Hematopoietic multipotent progenitor cell treated with erythropoietin and hydrocortisone succinate and interleukin-3 and kit ligand, for 6 days (in vitro differentiated cells): ENCODE measurements around the gene SIN3A.
"Not testable (repeated sequence)": the region's sequence is repeated elsewhere in the genome, so short reads cannot be mapped to it uniquely, and the experiment has no call there.

Experiments used
- DNase-seq: peaks from one replicate; pipeline ENCODE4 v3.0.0-alpha.2; 2015

Gene SIN3A

GRCh38 chr15:75450307-75451201, 936 bp downstream of the SIN3A start:
- DNase-seq = peak; percentile 99

DNA sequence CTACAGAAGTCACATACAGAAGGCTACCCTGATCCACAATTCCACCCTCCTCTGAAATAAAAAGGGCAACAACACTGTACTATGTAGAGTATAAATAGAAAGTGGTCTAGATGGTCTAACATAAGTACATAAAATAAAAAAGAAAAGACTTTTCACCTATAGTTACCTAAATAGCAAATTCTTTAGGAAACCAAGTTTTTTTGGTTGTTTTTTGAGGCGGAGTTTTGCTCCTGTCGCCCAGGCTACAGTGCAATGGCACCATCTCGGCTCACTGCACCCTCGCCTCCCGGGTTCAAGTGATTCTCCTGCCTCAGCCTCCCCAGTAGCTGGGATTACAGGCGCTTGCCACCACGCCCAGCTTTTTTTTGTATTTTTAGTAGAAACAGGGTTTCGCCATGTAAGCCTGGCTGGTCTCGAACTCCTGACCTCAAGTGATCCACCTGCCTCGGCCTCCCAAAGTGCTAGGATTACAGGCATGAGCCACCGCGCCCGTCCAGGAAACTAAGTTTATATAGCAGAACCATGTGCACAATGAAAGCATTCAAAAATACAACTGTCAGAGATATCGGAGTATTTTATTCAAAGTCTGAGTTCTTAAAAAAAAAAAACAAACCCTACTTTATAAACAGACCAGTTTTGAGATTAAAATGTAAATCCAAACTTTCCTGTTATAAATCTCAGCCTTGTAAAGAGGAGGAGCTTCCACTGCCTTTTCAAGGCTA, 1.7 kb downstream of the SIN3A start:
- no peak for DNase-seq

DNA sequence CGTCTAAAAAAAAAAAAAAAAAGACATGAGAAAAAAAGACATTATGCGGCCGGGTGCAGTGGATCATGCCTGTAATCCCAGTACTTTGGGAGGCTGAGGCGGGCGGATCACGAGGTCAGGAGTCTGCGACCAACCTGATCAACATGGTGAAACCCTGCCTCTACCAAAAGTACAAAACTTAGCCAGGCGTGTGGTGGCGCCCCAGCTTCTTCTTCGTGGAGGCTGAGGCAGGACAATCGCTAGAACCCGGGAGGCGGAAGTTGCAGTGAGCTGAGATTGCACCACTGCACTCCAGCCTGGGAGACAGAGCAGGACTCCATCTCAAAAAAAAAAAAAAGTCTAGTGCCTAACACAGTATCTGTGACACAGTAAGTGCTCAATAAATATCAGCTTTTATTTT, 3.3 kb downstream of the SIN3A start:
- not testable (repeated sequence) for DNase-seq

- no peak for DNase-seq
These were observed 5.3 kb downstream of the SIN3A start for GRCh38 chr15:75446151-75446550.

GRCh38 chr15:75445324-75445723, 6.2 kb downstream of the SIN3A start:
- DNase-seq = not testable (repeated sequence)

DNA sequence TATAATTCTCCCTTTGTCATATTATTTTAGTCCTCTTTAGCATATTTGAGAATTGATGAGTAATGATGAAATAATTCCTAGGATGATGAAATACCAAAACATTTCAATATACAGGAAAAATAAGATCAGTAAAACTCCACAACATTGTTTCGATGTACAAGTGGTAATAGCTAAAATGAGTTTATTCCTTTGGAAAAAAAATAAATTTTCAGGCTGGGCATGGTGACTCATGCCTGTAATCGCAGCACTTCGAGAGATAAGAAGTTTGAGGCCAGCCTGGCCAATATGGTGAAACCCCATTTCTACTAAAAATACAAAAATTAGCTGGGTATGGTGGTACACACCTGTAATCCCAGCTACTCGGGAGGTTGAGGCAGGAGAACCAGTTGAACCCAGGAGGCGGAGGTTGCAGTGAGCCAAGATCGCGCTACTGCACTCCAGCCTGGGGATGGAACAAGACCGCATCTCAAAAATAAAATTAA, 7.5 kb downstream of the SIN3A start:
- DNase-seq = peak; percentile 47

DNA sequence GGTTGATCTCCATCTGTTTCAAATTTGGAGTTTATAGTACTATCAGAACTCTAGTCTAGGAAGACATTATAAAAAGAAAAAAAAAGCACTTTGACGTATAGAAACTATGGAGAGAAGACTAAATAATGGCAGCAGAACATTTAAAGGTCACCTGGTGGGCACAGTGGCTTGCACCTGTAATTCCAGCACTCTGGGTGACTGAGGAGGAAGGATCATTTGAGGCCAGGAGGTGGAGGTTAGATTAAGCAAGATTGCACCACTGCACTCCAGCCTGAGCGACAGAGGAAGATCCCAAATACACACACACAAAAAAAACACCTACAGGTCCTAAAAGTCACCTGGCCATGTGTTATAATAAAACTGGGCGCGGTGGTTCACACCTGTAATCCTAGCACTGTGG, 13.8 kb downstream of the SIN3A start:
- no peak for DNase-seq

GRCh38 chr15:75436881-75437280, 14.6 kb downstream of the SIN3A start:
- DNase-seq = no peak

DNA sequence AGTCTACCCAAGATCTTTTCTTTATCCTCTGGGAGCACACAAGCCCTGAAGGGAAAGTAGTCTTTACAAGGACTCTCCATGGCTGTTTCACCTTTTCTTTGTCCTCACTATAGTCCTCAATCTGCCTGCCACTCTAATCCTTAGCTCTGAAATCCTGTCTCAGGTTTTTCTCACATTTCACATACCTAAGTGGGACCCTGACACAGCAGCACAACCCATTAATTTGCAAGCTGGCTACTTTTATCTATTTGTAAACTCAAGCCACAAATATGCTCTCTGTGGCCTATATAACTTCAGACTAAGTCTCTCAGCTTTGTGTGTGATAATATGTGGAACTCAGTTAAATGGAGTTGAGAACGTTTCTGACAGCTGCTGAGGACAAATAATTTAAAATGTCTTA, 19.8 kb downstream of the SIN3A start:
- DNase-seq = no peak

DNA sequence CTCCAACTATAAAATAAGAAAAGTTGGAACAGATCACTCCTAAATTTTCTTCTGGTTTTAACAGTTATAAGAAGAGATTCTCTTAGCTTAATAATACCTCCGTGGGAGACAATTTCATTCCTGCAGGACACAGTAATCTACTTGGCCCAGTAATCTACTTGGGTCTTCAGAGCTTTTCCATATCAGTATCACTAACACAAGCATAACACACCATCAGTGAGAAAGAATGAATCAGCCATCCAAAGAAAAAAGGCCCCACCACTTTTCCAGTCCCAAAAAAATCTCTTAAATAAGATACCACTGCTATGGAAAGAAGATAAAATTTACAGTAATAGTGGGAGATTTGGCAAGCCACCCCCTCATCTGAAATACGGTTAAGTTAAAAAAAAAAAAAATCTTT, 20.2 kb downstream of the SIN3A start:
- no peak for DNase-seq

- DNase-seq = no peak
These were observed 21.2 kb downstream of the SIN3A start for GRCh38 chr15:75430259-75430658.

DNA sequence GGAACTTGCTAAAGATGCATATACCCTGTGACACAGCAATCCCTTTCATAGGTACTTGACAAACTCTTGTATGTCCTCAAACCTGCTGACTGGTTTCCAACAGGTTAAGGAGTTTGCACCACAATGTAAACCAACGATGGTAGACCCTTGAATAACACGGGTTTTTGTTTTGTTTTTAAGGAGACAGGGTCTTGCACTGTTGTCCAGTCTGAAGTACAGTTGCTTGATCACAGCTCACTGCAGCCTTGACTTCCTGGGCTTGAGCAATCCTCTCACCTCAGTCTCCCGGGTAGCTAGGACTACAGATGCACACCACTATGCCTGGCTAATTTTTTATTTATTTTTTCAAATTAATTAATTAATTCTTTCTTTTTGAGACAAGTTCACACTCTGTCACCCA, 23.3 kb downstream of the SIN3A start:
- no peak for DNase-seq

- DNase-seq = no peak
These were observed 25.5 kb downstream of the SIN3A start for GRCh38 chr15:75425966-75426500.

DNA sequence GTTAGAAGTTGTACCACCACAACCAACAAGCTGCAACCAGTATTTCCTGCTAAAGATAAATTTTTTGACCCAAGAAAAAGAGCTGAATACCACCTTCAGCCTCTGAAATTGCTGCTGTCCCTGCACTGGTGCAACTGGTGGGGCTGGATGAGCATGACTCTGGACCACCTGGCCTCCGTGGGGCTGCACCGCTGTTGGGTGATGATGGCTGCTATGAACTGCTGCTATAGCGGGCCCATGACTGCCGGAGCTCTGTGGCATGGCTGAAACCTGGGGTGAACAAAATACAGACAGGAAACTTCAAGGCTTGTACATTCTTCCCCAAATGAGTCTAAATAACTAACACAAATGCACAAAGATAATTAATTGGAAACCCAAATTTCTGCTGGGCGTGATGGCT, 28.9 kb downstream of the SIN3A start:
- no peak for DNase-seq

DNA sequence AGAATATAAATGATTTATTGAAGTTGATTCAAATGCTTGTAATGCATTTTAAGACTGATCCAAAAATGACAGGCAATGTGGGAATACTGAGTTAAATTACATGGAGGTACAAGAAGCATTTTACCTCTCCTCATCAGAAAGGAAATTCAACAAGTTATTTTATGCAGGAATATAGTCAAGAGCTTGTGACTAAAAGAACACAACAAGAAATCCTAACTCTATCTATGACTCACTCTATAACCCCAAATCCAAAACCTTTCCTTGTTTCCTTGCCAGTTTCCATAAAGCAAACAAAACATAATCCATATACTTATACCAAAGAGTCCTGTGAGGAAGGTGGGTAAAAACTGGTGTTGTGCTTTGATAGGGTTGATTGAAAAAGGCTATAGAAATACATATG, 30.8 kb downstream of the SIN3A start:
- no peak for DNase-seq

DNA sequence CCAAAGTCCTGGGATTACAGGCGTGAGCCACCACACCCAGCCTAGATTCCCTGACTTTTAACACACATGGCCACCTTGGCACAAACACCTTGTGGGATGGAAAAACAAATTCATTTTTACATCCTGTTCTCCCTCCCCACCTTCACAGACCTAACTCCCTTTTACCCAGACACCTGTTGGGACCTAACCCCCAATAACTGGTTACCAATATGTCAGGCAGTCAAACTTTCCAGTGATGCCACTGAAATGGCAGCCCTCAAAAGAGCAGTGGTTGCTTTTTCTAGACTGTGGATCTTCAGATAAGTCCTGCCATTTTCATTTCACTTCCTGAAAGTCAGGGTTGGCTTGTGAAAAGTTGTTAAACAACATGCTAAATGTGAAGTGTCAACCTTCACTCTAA, 34.9 kb downstream of the SIN3A start:
- peak; percentile 7 for DNase-seq

DNA sequence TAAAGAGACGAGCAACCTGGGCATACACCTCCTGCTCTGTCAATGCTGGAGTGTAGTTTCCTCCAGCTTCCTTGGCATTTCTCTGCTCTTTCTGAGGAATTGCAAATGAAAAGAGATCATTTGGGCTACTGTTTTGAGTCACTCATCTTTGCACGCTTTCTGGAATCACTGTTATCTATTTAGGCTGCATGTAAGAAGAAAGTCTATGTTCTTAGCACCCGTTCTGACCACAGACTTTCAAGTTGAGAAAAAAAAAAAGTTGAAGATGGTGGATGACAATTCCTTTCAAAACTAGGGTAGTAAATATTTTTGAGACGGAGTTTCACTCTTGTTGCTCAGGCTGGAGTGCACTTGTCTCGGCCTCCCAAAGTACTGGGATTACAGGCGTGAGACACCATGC, 41.3 kb downstream of the SIN3A start:
- no peak for DNase-seq

DNA sequence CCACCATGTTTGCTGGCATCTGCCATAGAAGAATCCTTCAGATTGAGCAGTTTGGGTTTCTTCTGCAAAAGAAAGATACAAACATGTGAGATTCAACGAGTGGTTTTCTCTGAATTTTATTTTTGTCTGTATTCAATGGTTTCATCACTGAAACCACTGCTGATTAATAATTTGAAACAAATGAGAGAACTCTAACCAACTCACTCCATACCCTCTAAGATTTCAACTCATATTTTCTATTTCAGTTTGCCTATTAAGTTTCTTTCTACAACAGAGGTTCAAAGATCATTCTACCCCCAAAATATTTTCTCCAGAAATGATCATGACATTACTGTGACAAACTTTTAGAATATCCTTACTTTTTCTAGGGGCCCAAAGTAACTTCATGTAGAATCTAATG, 44.4 kb downstream of the SIN3A start:
- DNase-seq = no peak

DNA sequence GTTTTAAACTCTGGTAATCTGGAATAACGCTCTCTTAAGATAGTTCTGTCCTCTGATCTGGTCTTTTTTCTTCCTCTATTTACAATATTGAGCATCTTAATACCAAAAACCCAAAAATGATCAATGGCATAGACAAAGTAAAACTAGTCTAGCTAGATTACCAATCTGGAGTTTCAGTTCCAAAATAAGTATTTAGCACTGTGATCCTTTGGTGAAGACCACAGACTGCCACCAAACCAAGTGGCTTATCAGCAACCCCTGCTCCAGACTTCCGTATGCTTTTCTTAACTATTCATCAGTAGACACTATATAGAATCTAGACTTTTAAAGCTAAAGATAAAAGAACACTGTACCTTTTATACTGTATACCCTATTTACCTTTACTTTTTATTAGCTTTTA, 47.6 kb downstream of the SIN3A start:
- DNase-seq = no peak

DNA sequence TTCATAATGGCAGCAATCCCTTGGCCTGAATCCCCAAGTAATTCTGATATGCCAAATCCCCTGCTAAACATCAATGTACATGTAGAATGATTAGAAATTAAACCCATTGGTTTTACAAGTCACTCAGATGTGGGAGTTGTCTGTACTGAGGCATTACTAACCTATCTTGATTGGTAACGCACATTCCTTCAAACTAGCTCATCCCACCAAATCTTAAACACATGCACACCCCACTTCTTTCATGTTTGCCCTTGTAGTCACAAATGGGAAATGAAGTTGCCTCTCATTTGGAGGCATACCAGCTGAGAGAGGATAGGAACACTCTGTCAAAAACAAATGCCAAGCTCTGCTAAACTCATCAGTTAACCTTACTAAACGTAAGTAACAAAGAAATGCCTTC, 54.0 kb downstream of the SIN3A start:
- DNase-seq = no peak

DNA sequence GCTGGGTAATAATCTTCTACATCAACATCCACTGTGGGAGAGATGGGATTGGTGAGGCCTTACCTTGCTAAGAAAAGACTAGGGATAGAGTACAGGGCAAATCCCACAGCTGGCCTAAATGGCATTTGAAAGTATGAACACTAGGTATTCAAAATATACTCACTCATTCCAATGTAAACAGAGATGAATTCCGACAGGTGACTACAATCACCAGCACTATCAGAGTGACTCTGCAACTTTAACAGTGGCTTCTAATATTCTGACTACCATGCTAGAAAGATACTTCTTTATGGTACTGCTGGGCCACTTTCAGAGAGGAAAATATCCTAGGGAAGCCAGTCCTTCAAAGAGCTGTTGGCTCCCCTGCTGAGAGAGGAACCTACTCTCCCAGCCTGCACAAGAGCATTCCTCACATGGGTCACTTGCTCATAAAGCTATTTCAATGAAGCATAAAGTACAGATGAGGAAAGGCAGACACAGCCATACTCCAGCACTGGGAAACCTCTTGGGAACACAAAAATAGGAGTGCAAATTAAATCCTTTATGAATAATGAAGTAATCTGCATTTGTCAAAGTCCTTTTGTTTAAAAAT, 61.6 kb downstream of the SIN3A start:
- DNase-seq = no peak

DNA sequence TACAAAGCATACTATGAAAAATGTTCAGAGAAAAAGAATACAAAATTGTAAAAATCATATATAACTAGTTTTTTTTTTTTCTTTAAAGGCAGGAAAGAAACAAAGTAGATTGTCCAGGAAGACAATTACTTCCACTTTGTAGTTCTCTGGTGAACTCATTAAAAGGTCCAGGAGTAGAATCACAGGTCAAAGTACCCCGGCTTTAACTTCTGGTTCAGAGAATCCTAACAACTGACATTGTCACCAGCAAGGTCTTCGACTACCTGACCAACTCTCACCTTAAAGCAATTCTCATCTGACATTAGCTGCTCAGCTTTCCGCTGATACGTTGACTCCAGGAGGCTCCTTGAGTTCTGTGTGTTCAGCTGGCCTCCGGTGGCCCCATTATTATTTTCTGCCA, 67.5 kb downstream of the SIN3A start:
- DNase-seq = not testable (repeated sequence)

DNA sequence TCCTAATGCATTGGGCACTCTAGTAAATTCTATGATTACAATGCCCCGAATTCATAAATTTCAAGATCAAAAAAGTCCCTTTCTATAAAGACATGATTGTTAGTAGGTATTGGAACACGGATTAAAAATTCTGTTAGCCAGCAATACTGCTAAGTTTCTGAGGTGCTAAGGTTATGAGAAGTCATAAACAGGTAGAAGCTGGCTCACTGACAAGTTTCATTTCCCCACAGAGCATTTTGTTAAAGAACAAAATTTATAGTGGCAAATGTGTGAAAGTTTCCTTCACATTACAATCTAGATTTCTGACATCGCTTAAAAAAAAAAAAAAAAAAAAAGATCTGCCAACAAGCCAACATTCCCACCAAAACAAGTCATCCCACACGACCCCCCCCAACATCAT, 70.7 kb downstream of the SIN3A start:
- DNase-seq = no peak
